LHCN-M2 (cell line): ENCODE measurements around the gene KRT4. TPM values are rescaled to one million over a fixed set of nuclear protein-coding genes. Genes with fewer than 3 reads are reported as not detected.

Source experiments
- DNase-seq: peaks from one replicate; pipeline ENCODE4 v3.0.0-alpha.2; 2012; ENCODE audit warnings: low read depth
- total RNA-seq: library from RNA; depleted of rRNA; stranded (reverse); fragments of >200 nt; gene quantifications from 2 replicates; pipeline ENCODE4 v1.2.3, GENCODE V29; 2014

The KRT4 gene
- total RNA-seq, 1 experiment from 2014 or later, result not detected

- no peak for DNase-seq
These were observed 9.0 kb upstream of the KRT4 start for GRCh38 chr12:52822771-52823510.

GRCh38 chr12:52821826-52822660 is 8.1 kb upstream of the KRT4 start:
- DNase-seq, result no peak

- DNase-seq, result no peak
These were observed 7.3 kb upstream of the KRT4 start for GRCh38 chr12:52821071-52821730.

GRCh38 chr12:52820521-52820920 is 6.6 kb upstream of the KRT4 start:
- no peak for DNase-seq

- DNase-seq, result no peak
These were observed 6.0 kb upstream of the KRT4 start for GRCh38 chr12:52819731-52820510.

- DNase-seq, result no peak
These were observed 5.0 kb upstream of the KRT4 start for GRCh38 chr12:52818887-52819420.

- DNase-seq, result no peak
These were observed 4.5 kb upstream of the KRT4 start for GRCh38 chr12:52818388-52818787.

GRCh38 chr12:52817699-52818238 is 3.9 kb upstream of the KRT4 start:
- no peak for DNase-seq

- DNase-seq, result no peak
These were observed 3.2 kb upstream of the KRT4 start for GRCh38 chr12:52817003-52817698.

GRCh38 chr12:52815676-52816588 is 2.0 kb upstream of the KRT4 start:
- no peak for DNase-seq

- DNase-seq, result no peak
These were observed 1.2 kb upstream of the KRT4 start for GRCh38 chr12:52815161-52815560.

- no peak for DNase-seq
These were observed 817 bp upstream of the KRT4 start for GRCh38 chr12:52814710-52815155.

- no peak for DNase-seq
These were observed 605 bp downstream of the KRT4 start for GRCh38 chr12:52813203-52813819.

- DNase-seq, result no peak
These were observed 1.2 kb downstream of the KRT4 start for GRCh38 chr12:52812749-52813148.

GRCh38 chr12:52812073-52812400 is 1.9 kb downstream of the KRT4 start:
- DNase-seq, result no peak

GRCh38 chr12:52811191-52812072 is 2.5 kb downstream of the KRT4 start:
- DNase-seq, result no peak

- no peak for DNase-seq
These were observed 3.4 kb downstream of the KRT4 start for GRCh38 chr12:52810554-52810953.

GRCh38 chr12:52809166-52809565 is 4.8 kb downstream of the KRT4 start:
- DNase-seq, result no peak
